DOHH2 (cell line): ENCODE results near the gene SLC25A28.

ENCODE experiments used
- CTCF ChIP-seq: fragments of 200-600 bp; sonication (generic); IDR thresholded peaks from one replicate; pipeline ENCODE4 v1.5.1; 2014; ENCODE audit warnings: antibody characterized with exemption, mild to moderate bottlenecking, low read depth, low read length; ENCODE audit not compliant: poor library complexity, severe bottlenecking
- EZH2phosphoT487 ChIP-seq: fragments of 200-600 bp; sonication (generic); IDR thresholded peaks from 2 replicates; pipeline ENCODE4 v1.6.1; 2017; ENCODE audit warnings: borderline replicate concordance, mild to moderate bottlenecking, antibody characterized with exemption, low read length, moderate library complexity, mixed read lengths

GRCh38 chr10:99667108-99667751, 47.0 kb upstream of the SLC25A28 start:
- TF ChIP-seq CTCF (no peak), EZH2phosphoT487 (no peak)
